Lower lobe of right lung (tissue), 2 donors: ENCODE measurements around the gene HELT. TPM values are rescaled to one million over a fixed set of nuclear protein-coding genes. Genes with fewer than 3 reads are reported as not detected.

Source experiments
- ATAC-seq, 2 donors: fragments of 200-7000 bp; cut with Tn5 transposase; one replicate each; pipeline ENCODE4 v1.9.1; 2020 to 2022; ENCODE audit warnings: mild to moderate bottlenecking in 2 of 2, moderate library complexity in 2 of 2
- DNase-seq: peaks from one replicate; pipeline ENCODE4 v3.0.0-alpha.2; 2020
- H3K27ac ChIP-seq: fragments of 200-600 bp; one replicate; pipeline ENCODE4 v1.8.0; 2022
- H3K27me3 ChIP-seq: fragments of 200-600 bp; one replicate; pipeline ENCODE4 v1.8.0; 2022; ENCODE audit warnings: low read depth
- H3K36me3 ChIP-seq: fragments of 200-600 bp; one replicate; pipeline ENCODE4 v1.8.0; 2022; ENCODE audit warnings: mild to moderate bottlenecking
- H3K4me1 ChIP-seq: fragments of 200-600 bp; one replicate; pipeline ENCODE4 v1.8.0; 2022
- H3K4me3 ChIP-seq: fragments of 200-600 bp; one replicate; pipeline ENCODE4 v1.8.0; 2022; ENCODE audit warnings: mild to moderate bottlenecking
- H3K9me3 ChIP-seq: fragments of 200-600 bp; one replicate; pipeline ENCODE4 v1.8.0; 2022
- intact Hi-C: fragments of 100-400 bp; cut with DNase I; formaldehyde crosslinking; loops from one replicate; pipeline ENCODE4 v1.11.0; 2022
- total RNA-seq: library from RNA; stranded (reverse); fragmentation: NEBNext Ultra II Directional; extraction: Animal tissue kit (Norgen Biotek cat#: 25700); gene quantifications from one replicate; pipeline ENCODE4 v1.2.1, GENCODE V29; 2021
- TF ChIP-seq, protein P1 (sequence below): fragments of 200-600 bp; IDR thresholded peaks from one replicate; pipeline ENCODE4 v1.8.0; 2022; ENCODE audit warnings: antibody characterized with exemption, mild to moderate bottlenecking
- donor health status: DM: no; HTN: yes; CAD: no; lungs with severe emphysema.

HELT gene
- total RNA-seq, 1 donor from 2014 or later = 0.97 TPM

DNA sequence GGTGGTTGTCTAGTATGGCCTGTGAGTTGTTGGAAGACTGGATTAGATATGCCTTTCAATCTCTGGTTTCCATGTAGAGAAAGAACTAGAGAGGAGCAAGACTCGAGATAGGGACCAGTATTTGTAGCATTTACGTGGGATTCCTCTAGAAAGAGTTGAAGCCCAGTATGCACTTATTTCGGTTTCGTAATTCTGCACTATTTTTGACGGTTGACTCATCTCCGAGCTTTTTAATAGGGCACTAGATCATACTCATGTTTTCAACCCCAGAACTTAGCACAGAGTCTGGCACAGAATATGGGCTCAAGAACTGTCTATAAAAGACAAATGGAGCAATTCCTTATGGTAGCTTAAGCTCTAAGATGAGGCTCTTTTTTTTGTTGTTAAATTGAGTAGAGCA is 15.7 kb downstream of the HELT start:
- intact Hi-C loops = no loop called here
- Histone ChIP-seq H3K4me1 (no peaks in the 10 kb centered on the region), H3K36me3 (no peaks in the 10 kb centered on the region), H3K4me3 (no peak overlapping the region), H3K27me3 (peaks cover 5% of the 10 kb centered on the region), H3K27ac (no peak overlapping the region), H3K9me3 (no peaks in the 10 kb centered on the region)
- DNase-seq (no peak), ATAC-seq (no peak)
- TF ChIP-seq, protein P1, sequence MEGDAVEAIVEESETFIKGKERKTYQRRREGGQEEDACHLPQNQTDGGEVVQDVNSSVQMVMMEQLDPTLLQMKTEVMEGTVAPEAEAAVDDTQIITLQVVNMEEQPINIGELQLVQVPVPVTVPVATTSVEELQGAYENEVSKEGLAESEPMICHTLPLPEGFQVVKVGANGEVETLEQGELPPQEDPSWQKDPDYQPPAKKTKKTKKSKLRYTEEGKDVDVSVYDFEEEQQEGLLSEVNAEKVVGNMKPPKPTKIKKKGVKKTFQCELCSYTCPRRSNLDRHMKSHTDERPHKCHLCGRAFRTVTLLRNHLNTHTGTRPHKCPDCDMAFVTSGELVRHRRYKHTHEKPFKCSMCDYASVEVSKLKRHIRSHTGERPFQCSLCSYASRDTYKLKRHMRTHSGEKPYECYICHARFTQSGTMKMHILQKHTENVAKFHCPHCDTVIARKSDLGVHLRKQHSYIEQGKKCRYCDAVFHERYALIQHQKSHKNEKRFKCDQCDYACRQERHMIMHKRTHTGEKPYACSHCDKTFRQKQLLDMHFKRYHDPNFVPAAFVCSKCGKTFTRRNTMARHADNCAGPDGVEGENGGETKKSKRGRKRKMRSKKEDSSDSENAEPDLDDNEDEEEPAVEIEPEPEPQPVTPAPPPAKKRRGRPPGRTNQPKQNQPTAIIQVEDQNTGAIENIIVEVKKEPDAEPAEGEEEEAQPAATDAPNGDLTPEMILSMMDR = no peak

DNA sequence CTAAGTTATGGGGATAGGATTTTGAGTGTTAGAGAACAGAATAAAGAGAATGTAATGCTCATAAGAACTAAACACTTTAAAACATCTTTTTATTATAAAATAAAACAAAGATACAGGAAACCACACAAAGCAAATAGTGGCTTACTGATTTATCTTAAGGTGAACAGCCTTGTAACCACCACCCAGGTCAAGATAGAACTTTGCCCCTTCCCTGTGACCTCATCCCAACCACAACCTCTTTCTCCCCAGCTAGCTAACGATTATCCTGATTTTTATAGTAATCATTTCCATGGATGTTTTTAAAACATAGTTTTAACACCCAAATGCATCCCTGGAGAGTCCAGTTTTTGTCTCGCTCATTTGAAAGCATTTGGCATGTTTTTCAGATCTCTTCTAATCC is 17.0 kb downstream of the HELT start:
- Histone ChIP-seq H3K4me1 (no peaks in the 10 kb centered on the region), H3K36me3 (no peaks in the 10 kb centered on the region), H3K27me3 (peaks cover 5% of the 10 kb centered on the region), H3K4me3 (no peak overlapping the region), H3K27ac (no peak overlapping the region), H3K9me3 (no peaks in the 10 kb centered on the region)
- ATAC-seq = no peak
- TF ChIP-seq, protein P1 = no peak
- no peak for DNase-seq
- intact Hi-C loops = no loop called here

DNA sequence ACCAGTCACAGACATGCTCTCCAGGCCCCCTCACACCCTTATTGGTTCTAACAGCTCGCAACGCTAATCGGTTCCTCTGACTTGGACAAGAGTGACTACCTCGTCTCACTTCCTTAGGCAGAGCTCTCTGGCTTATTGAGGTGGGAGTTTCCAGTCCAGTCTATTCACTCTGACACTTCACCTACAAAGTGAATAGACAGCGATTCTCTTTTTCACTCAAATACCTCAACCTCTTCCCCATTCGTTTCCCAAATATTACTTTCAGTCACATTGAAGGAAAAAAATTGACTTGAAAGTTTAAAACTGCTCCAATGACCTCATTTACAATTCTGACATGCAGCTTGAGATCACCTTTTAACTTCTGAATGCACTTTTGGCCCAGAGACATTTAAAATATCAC is 17.7 kb downstream of the HELT start:
- DNase-seq = no peak
- no peaks in the 10 kb centered on the region for H3K9me3 ChIP-seq
- TF ChIP-seq, protein P1 = no peak
- no peak overlapping the region for H3K27ac ChIP-seq
- intact Hi-C loops = no loop called here
- H3K36me3 ChIP-seq = no peaks in the 10 kb centered on the region
- H3K4me1 ChIP-seq = no peaks in the 10 kb centered on the region
- no peak for ATAC-seq
- peaks cover 5% of the 10 kb centered on the region for H3K27me3 ChIP-seq
- H3K4me3 ChIP-seq = no peak overlapping the region

DNA sequence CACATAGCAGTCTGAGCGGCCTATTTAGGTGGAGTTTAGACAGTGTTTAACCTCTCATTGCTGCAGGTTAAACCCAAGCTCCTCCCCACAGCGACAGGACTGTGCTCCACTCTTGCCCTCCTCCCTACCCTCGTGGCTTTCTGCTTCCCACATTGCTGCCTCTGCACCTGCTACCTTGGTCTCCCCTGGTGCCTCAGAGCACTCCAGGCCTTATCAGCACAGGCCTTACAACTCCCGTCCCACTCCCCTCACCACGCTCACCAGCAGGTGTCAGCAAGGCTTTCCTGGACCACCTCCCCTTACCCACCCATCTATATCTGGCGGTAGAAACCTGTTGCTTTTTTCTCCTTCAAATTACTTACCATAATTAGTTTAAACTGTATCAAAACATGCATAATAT is 18.6 kb downstream of the HELT start:
- H3K4me3 ChIP-seq = no peak overlapping the region
- ATAC-seq (peak in 1 of 2 donors; percentile 11), DNase-seq (no peak)
- peaks cover 5% of the 10 kb centered on the region for H3K27me3 ChIP-seq
- H3K9me3 ChIP-seq = no peaks in the 10 kb centered on the region
- H3K27ac ChIP-seq = no peak overlapping the region
- TF ChIP-seq, protein P1 = no peak
- intact Hi-C loops = no loop called here
- no peaks in the 10 kb centered on the region for H3K4me1 ChIP-seq
- no peaks in the 10 kb centered on the region for H3K36me3 ChIP-seq

DNA sequence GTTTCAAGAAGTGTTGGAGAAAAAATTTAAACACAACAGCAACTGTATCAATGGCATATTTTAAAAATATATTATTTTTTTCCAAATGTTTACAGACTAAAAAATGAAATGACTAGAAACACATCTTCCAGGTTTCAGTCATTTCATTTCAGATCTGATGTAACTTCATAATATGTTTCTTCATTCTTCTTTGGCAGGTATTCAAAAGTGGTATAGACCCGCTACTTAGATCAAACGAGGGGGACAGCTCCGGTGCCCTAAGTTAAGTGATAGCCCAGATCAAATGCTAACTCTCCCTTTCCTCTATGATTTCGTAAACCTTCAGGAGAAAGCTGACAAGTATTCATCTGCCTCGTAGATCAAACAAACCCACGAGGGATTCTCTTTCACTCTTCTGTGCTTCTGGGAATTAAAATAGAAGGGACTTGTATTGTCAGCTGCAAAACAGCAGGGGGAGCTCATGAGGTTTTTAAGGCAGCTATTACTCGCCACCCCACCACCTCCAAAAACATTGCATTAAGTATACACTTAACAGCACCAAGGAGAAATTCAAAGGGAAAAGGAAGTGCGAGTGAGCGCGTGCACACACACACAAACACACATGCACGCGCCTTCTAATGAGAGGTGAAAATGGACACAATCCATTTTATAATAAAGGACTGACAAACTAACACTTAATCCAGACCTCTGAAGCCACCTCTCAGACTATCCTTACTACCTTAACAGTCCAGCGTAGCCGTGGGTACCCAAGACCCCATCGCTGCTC is 21.4 kb downstream of the HELT start:
- DNase-seq = peak; percentile 54
- Histone ChIP-seq H3K36me3 (no peaks in the 10 kb centered on the region), H3K9me3 (no peaks in the 10 kb centered on the region), H3K27me3 (peaks cover 5% of the 10 kb centered on the region), H3K4me3 (no peak overlapping the region), H3K27ac (no peak overlapping the region), H3K4me1 (no peaks in the 10 kb centered on the region)
- ATAC-seq = peak; percentile 90 to 91
- intact Hi-C loops = no loop called here
- TF ChIP-seq, protein P1 = peak; percentile 83
